Measurements from ENCODE around the gene NXPH3.

- TF ChIP-seq CTCF (IDR thresholded peaks at IDR 0.05; ENCODE audit: insufficient read depth, low read length) (no peak), REST (IDR thresholded peaks at IDR 0.05; ENCODE audit: insufficient replicate concordance, low read depth) (no peak), POLR2AphosphoS5 (IDR thresholded peaks at IDR 0.05; ENCODE audit: low read depth) (no peak), SPI1 (IDR thresholded peaks at IDR 0.05; ENCODE audit: borderline replicate concordance, low read depth) (no peak), GABPA (IDR thresholded peaks at IDR 0.05; ENCODE audit: low read depth) (no peak)
Measured at GRCh38 chr17:49555495-49556222, 20.0 kb upstream of the NXPH3 start.

Measured in HL-60 (cell line).